ACHN (cell line): ENCODE results near the gene SPATA31D4.
"Not testable (repeated sequence)": the region's sequence is repeated elsewhere in the genome, so short reads cannot be mapped to it uniquely, and the experiment has no call there.

ENCODE experiments used
- DNase-seq: peaks from one replicate; pipeline ENCODE4 v3.0.0-alpha.2; 2015
- in situ Hi-C: cut with HindIII; loops from 2 replicates; pipeline ENCODE4 v1.10.0; 2017; ENCODE audit warnings: low sequenced_read_pairs, low pct_ligation_motif_present, low pct_unique_long_range_greater_than_20kb

Gene SPATA31D4

DNA sequence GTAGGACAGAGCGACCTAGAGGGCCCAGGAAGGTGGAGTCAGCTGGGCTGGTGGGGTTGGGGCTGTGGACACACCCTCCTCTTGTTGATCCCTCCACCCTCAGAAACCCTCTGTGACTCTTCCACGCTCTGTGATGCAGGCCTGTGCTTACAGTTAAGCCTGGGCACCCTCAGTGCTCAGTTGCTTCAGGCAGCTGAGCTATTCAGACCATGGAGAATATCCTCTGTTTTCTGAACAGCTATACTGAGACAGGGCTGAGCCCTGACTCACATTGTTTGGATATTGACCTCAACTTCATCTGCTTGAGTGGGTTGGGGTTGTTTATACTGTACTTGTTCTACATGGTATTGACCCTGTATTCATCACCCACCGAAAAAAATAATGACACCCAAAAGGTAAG is at the start of gene SPATA31D4:
Gene SPATA31D4, plus strand, starts transcription at position 124 of the 400 bp plus-strand sequence. Its CDS starts 86 bp downstream, at position 210.
- DNase-seq, in situ Hi-C loops: not testable (repeated sequence)

DNA sequence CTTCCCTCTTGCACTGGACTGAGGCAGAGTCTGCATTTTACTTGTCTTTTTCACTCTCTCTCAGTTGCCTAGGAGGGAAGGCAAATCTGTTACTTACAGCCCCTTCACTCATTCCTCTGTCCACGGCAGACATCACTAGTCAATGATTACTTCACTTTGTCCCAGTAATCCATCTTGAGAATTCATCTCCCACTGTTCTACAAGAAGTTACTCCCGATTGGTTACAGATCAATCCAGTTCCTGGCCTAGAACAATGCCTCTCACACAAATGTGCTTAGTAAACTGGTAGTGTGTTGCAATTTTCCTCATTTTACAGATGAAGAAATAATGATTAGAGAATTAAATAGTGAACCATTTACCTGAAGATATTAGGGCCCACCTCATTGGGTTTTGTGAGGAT is 49.7 kb upstream of the SPATA31D4 start:
- in situ Hi-C loops, result no loop called here
- no peak for DNase-seq

DNA sequence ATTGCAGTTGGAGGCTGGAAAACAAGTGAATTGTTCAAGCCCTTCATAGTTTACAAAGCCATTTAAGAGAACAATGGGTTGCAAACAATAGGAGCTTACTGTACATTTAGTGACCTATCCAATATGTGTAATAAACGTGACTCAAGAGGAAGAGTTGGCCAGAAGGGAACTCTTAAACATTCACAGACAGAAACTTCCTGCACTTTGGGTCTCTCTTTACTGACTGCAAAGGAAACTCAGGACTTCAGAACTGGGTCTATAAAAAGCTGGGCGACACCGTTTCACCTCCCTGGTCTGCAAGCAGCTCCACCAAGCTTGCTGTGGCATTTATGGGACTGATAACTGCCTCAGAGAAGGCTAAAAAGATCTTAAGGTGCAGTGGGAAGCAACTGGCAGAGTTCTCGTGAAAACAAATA is 48.7 kb upstream of the SPATA31D4 start:
- in situ Hi-C loops, result no loop called here
- DNase-seq, result no peak

DNA sequence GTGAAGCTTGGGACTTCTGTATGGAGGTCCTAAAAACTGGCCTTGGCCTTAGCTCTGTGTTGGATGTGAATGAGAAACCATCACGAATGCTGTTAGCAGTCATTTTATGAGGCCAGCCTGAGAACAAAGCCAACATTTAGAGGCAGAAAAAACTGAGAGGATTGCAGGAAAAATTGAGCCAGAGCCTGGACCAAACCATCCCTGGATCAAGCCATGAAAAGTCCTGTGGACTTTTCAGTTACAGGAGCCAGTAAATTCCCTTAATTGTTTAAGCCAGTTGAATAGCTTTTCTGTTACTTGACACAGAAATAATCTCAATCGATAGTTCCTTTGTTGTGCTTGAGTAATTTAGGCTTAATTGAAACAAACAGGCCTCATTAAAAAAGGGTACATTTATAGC is 42.6 kb upstream of the SPATA31D4 start:
- in situ Hi-C loops, result no loop called here
- no peak for DNase-seq

DNA sequence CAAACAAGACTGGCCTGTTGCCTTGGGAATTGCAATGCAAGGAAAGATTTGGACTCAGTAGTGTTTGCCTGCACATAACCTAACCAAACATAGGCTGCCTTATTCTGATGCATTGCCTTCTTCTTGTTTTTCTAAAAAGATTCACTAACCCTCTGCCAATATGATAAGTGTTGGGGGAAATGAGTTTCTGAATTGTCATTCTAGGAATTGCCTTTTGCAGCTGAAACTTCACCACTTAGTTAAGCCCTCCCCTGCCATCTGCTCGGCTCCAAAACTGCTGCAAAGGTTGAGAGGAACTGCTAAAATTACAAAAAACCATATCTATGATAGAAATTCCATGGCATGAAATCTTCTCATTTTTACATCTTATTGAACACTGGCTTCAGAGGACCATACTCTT is 41.6 kb upstream of the SPATA31D4 start:
- no peak for DNase-seq
- in situ Hi-C loops, result no loop called here

DNA sequence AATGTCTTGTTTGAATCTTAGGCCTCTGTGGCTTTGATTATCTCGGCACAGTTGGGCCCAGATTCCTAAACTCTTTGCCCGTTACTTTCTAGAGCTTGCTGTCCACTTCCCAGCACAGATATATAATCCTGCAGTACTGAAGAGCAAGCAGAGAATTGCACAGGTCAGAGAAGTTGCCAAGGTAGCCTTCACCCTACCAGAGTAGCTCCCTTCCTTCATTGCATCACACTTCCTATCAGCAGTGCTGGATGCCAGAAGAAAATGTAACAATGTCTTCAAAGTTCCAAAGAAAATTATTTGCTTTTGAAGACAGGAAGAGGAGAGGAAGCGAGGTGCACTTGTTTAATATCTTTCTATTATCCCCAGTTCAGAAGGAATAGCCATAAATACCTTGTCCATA is 38.1 kb upstream of the SPATA31D4 start:
- in situ Hi-C loops, result no loop called here
- no peak for DNase-seq

DNA sequence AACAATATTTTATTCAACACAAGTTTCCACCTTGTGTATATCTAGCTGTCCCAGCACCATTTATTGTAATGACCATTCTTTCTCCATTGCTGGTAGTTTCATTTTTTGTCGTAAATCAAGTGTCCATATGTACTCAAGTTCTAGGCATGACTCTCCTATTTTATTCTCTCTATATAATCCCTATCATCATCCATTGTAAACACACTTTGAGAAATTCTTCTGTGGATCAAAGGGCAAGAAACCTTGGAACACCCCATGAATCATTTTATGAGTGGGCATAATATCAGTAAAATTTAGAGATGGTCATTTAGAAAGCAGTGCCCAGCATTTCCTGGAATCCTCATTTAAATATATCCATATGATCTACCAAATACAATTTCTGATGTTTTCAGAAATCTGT is 35.8 kb upstream of the SPATA31D4 start:
- no peak for DNase-seq
- in situ Hi-C loops, result no loop called here

DNA sequence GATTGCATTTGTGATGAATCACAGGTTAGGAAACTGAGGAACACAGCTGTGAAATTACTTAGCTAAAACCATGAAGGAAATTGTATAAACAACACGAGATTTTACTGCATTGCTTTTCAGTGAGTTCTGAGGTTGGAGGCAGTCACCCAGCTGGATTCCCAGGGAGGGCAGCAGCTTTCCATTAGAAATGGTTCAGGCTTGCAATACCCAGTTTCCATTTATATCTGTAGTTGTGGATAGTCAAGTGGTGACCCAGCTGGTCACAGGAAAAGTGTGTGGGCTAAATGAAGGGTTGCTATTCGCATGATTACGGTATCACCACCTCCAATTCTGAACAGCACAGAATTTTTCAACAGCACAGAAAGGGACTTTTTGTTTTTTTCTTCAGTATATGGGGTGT is 34.3 kb upstream of the SPATA31D4 start:
- in situ Hi-C loops, result no loop called here
- no peak for DNase-seq

DNA sequence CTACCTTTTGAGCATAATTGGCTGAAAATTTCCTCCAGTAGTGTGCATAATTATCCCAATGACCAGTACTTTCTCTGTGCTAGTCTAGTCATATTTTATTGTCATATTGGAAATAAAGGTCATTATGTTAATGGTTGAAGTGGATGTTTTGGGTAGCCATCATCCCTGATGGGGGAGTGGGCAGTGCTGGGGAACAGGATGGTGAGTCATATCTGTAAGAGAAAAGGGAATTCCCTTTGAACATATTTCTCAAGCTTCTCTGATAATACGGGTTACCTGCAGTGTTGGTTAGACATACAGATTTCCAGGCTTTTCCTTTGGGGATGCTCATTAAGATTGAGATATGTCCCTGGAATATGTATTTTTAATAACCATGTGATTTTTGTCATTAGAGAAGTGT is 33.3 kb upstream of the SPATA31D4 start:
- DNase-seq, result no peak
- in situ Hi-C loops, result no loop called here

DNA sequence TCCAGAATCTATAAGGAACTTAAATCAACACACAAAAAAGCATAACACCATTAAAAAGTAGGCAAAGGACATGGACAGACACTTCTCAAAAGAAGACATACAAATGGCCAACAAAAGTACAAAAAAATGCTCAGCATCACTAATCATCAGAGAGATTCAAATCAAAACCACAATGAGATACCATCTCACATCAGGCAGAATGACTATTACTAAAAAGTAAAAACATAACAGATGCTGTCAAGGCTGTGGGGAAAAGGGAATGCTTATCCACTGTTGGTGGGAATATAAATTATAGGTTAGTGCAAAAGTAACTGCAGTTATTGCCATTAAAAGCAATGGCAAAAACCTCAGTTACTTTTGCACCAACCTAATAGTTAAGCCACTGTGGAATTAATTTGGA is 32.2 kb upstream of the SPATA31D4 start:
- DNase-seq, result no peak

DNA sequence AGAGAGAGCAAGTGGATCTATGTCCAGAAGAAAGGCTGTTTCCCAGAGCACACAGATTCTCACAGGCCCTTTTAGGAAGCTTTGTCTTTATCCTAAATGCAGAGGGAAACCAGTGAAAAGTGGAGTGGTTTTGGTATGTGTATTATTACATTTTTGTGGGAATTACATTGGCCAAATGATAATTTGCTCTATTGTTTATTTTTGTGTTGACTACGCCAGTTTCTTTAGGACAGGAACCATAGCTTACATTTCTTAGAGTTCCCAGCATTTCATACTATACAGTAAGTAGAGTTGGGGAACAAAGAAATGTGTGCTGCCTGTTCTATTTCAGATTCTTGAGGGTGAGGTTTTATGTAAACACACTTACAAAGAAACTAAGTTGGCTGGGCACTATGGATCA is 29.4 kb upstream of the SPATA31D4 start:
- in situ Hi-C loops, result no loop called here

More for the DNA sequence above, 32.2 kb upstream of the SPATA31D4 start:
- in situ Hi-C loops, result no loop called here

DNA sequence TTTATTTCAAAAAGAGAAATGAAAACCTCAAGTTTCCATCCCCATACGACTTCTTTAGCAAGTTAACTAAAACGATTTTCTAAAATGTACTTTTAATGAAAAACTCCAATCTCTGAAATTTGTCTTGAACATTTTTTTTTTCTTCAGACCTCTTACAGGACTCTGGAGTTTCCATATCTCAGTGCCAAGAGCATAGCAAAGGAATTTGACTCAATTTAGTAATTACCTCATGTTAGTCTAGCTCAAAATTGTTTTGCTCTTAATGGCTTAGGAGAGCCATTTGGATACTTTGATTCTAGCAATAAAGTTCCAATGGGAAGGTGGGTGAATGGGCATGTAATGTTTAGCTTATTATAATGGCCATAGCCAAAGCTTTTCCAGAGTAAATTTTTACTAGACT is 26.0 kb upstream of the SPATA31D4 start:
- DNase-seq, result no peak

More for the DNA sequence above, 29.4 kb upstream of the SPATA31D4 start:
- DNase-seq, result no peak

DNA sequence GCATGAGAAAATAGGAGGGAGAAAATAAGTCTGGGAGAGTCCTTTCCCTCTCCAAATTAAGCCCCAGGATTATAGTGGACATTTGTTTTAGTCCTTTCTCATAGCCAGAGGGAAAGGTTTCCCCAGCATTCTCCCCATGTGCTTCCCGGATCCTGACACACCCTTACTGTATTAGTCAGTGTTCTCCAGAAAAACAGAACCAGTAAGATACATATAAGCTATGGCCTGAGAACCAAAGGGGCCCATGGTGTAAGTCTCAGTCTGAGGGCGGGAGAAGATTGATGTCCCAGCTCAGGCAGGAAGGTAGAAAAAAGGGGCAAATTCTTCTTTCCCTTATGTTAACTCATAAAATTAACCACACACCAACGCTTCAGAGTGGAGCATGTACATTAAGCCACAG is 25.6 kb upstream of the SPATA31D4 start:
- DNase-seq, result no peak
- in situ Hi-C loops, result no loop called here

More for the DNA sequence above, 26.0 kb upstream of the SPATA31D4 start:
- in situ Hi-C loops, result no loop called here

DNA sequence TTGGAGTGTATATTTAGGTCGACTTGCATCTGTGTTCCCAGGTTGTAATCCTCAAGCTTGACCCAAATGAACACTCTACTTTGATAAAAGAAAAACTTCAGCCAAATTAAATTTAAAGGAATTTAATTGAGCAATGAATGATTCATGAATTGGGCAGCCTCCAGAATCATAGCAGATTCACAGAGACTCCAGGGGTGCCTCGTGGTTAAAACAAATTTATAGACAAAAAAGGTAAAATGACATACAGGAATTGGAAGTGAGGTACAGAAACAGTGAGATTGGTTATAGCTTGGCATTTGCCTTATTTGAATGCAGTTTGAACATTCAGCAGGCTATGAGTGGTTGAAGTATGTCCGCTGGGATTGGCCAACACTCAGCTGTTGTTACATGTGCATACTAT is 21.6 kb upstream of the SPATA31D4 start:
- no peak for DNase-seq
- in situ Hi-C loops, result no loop called here

DNA sequence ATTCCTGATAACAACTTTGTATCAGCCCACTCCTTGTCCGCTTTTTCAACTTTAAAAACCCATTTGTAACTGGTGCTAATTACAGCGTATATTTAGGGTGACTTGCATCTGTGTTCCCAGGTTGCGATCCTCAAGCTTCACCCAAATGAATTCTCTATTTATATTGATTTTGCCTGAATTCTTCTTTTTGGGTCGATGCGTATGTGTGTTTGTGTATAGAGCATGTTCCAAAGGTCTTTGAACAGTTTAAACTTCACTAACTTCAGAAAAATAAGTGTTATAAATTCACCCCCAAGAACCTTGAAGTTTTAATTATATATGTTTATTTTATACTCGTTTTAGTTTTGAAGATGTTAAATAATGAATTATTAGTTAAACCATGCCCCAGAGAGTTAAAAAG is 16.1 kb upstream of the SPATA31D4 start:
- in situ Hi-C loops, result no loop called here

DNA sequence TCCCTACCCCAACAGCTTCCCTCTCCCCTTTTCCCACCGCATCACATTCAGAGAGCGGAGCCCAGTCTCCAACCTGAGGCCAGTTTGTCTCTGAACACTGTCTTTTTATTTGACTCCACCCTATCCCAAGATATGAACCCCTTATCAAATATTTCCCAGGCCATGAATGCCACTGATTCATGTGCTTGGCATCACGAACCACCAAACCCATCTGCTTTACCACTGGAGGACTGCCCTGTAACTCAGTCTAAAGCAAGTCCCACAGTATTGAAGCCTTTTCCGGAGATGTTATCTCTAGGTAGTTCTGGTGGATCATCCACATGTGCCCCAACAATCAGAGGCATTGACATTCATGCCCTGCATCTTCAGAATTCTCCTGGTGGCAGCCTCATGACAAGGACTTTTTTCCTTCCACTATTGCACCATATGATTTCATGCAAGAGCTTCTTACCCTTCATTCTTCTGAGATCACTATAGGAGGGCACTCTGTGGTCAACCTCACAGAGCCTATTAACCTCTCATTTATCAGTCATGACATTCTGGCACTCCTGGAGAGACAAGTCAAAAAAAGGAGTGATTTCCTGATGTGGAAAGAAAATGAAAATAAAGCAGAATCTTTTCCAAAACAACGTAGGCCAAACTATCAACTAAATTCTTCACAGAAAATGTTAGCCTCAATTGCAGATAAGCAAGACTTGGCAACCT is 12.3 kb upstream of the SPATA31D4 start:
- DNase-seq, result no peak
- in situ Hi-C loops, result no loop called here

More for the DNA sequence above, 16.1 kb upstream of the SPATA31D4 start:
- no peak for DNase-seq

DNA sequence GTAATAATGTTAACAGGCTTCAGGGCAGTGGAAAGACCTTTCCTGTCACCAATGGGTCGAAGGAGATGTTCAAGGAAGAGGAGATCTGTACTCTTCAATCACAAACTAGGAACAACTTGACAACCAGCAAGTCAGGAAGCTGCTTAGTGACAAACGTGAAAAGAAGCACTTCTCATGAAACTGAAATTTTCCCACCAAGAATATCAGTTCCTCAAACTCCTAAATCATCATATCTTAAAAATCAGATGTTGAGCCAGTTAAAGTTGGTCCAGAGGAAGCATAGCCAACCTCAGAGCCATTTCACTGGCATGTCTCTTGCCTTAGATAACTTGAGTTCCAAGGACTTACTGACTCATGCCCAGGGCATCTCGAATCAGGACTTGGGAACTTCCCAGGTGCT is 9.7 kb upstream of the SPATA31D4 start:
- DNase-seq, in situ Hi-C loops: not testable (repeated sequence)

DNA sequence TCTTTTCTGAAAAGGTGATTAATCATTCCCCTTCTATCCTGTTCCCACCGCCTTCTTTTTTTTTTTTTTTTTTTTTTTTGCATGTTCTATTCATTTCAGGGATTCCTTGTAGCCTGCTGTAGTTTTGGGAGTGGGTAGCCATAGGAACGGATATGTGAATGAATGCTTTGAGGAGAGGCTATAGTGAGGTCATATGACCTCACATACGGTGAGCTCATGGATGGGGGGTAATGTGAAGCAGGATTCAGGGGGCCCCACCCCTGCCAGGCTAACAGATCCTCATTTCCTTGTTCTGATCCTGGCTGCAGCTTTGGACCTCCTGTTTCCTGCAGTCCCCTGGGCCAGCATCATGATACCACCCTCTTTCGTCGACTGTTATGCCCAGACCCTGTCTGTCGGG is 1.9 kb downstream of the SPATA31D4 start:
- in situ Hi-C loops, result not testable (repeated sequence)

DNA sequence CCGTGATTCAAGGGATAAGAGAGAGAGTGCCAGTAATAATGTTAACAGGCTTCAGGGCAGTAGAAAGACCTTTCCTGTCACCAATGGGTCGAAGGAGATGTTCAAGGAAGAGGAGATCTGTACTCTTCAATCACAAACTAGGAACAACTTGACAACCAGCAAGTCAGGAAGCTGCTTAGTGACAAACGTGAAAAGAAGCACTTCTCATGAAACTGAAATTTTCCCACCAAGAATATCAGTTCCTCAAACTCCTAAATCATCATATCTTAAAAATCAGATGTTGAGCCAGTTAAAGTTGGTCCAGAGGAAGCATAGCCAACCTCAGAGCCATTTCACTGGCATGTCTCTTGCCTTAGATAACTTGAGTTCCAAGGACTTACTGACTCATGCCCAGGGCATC is 5.3 kb downstream of the SPATA31D4 start:
- in situ Hi-C loops, DNase-seq: not testable (repeated sequence)

More for the DNA sequence above, 1.9 kb downstream of the SPATA31D4 start:
- DNase-seq, result not testable (repeated sequence)

DNA sequence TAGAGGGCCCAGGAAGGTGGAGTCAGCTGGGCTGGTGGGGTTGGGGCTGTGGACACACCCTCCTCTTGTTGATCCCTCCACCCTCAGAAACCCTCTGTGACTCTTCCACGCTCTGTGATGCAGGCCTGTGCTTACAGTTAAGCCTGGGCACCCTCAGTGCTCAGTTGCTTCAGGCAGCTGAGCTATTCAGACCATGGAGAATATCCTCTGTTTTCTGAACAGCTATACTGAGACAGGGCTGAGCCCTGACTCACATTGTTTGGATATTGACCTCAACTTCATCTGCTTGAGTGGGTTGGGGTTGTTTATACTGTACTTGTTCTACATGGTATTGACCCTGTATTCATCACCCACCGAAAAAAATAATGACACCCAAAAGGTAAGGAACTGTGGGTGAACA is 15.2 kb downstream of the SPATA31D4 start, which contains the start of gene SPATA31D3:
Gene SPATA31D3, plus strand, starts transcription at position 108 of the 400 bp plus-strand sequence. Its CDS starts 86 bp downstream, at position 194.
- DNase-seq, in situ Hi-C loops: not testable (repeated sequence)
